GM21390 (cell line): Measurements from ENCODE around the gene CELF4.

Experiments used
- ATAC-seq: cut with Tn5 transposase; IDR thresholded peaks from one replicate; pipeline ENCODE4 v1.9.1; 2021; ENCODE audit not compliant: unreplicated experiment

Gene CELF4

GRCh38 chr18:37447962-37448888 is 117.4 kb downstream of the CELF4 start:
- no peak for ATAC-seq

- ATAC-seq, result no peak
Measured at GRCh38 chr18:37445836-37446235, 119.8 kb downstream of the CELF4 start.

- ATAC-seq, result no peak
Measured at GRCh38 chr18:37445368-37445767, 120.2 kb downstream of the CELF4 start.

GRCh38 chr18:37443325-37444055 is 122.1 kb downstream of the CELF4 start:
- ATAC-seq, result no peak

- no peak for ATAC-seq
Measured at GRCh38 chr18:37442477-37442876, 123.1 kb downstream of the CELF4 start.

- no peak for ATAC-seq
Measured at GRCh38 chr18:37441821-37442220, 123.8 kb downstream of the CELF4 start.

- no peak for ATAC-seq
Measured at GRCh38 chr18:37440206-37440605, 125.4 kb downstream of the CELF4 start.

- no peak for ATAC-seq
Measured at GRCh38 chr18:37438417-37439180, 127.0 kb downstream of the CELF4 start.

GRCh38 chr18:37435996-37436395 is 129.6 kb downstream of the CELF4 start:
- no peak for ATAC-seq

GRCh38 chr18:37435150-37435867 is 130.3 kb downstream of the CELF4 start:
- ATAC-seq, result no peak

- no peak for ATAC-seq
Measured at GRCh38 chr18:37434161-37434860, 131.3 kb downstream of the CELF4 start.

GRCh38 chr18:37432436-37433195 is 133.0 kb downstream of the CELF4 start:
- no peak for ATAC-seq

GRCh38 chr18:37430357-37431076 is 135.1 kb downstream of the CELF4 start:
- ATAC-seq, result no peak

- no peak for ATAC-seq
Measured at GRCh38 chr18:37429791-37430190, 135.8 kb downstream of the CELF4 start.

- ATAC-seq, result no peak
Measured at GRCh38 chr18:37428288-37428974, 137.2 kb downstream of the CELF4 start.

- no peak for ATAC-seq
Measured at GRCh38 chr18:37426586-37426985, 139.0 kb downstream of the CELF4 start.

GRCh38 chr18:37425222-37425621 is 140.4 kb downstream of the CELF4 start:
- no peak for ATAC-seq

- no peak for ATAC-seq
Measured at GRCh38 chr18:37424507-37424906, 141.1 kb downstream of the CELF4 start.
